GM12878 (cell line): Measurements from ENCODE around the gene SMPD1. TPM values are rescaled to one million over a fixed set of nuclear protein-coding genes. Genes with fewer than 3 reads are reported as not detected.

Experiments used
- ATAC-seq: fragments of 200-7000 bp; cut with Tn5 transposase; 3 replicates; pipeline ENCODE4 v1.9.1; 2020; ENCODE audit warnings: mild to moderate bottlenecking, moderate library complexity
- BruUV-seq: library from RNA; stranded (reverse); fragments of 400-500 nt; replicated peaks from 2 replicates; lab custom pipeline; 2021; lab: Mats Ljungman, UMichigan
- CTCF ChIA-PET: fragments of 300-600 bp; sonication (Branson Sonifier 250); formaldehyde crosslinking; extraction: SDS; loops from one replicate; lab custom pipeline; 2021; ENCODE audit warnings: inconsistent platforms; lab: Yijun Ruan, JAX
- POLR2A ChIA-PET: fragments of 350-600 bp; formaldehyde crosslinking; extraction: SDS; loops from one replicate; lab custom pipeline; 2021; ENCODE audit warnings: inconsistent platforms; lab: Charles Lee
- RAD21 ChIA-PET: fragments of 300-600 bp; sonication (Branson Sonifier 250); formaldehyde crosslinking; loops from one replicate; lab custom pipeline; 2023; ENCODE audit warnings: antibody characterized with exemption; ENCODE audit not compliant: unreplicated experiment; lab: Charles Lee
- SMC1A ChIA-PET: fragments of 300-600 bp; sonication (Branson Sonifier 250); formaldehyde crosslinking; loops from one replicate; lab custom pipeline; 2023; ENCODE audit not compliant: unreplicated experiment, uncharacterized antibody; lab: Charles Lee
- DNase-seq: peaks from one replicate; pipeline ENCODE4 v3.0.0-alpha.2; 2011; ENCODE audit warnings: low read depth, low spot score
- FAIRE-seq: peaks from 3 replicates; lab custom pipeline; 2011; peaks lifted over from hg19 to GRCh38; lab: Jason Lieb, UNC
- H2AFZ ChIP-seq: 2 replicates; pipeline ENCODE4 v1.6.0; 2011; ENCODE audit warnings: low read depth, low read length, control low read depth; ENCODE audit not compliant: control insufficient read depth
- H3K27ac ChIP-seq: 2 replicates; pipeline ENCODE4 v1.5.1; 2011; ENCODE audit warnings: control low read depth; ENCODE audit not compliant: control insufficient read depth, insufficient read depth
- H3K27me3 ChIP-seq, 2 experiments: replicated peaks in 1 of 2; 2 replicates each; pipeline versions ENCODE4 v1.6.0 to v1.6.1; 2011; ENCODE audit warnings: low read length in 1 of 2; ENCODE audit not compliant: control insufficient read depth in 2 of 2, insufficient read depth in 2 of 2
- H3K36me3 ChIP-seq, 2 experiments: 2 replicates each; pipeline ENCODE4 v1.5.1; 2011; ENCODE audit warnings: low read length in 1 of 2; ENCODE audit not compliant: control insufficient read depth in 2 of 2, insufficient read depth in 2 of 2
- H3K4me1 ChIP-seq: 2 replicates; pipeline ENCODE4 v1.6.1; 2011; ENCODE audit warnings: mild to moderate bottlenecking, low read length, moderate library complexity, mixed read lengths; ENCODE audit not compliant: control insufficient read depth, insufficient read depth
- H3K4me2 ChIP-seq: 2 replicates; pipeline ENCODE4 v1.6.0; 2011; ENCODE audit warnings: control low read depth; ENCODE audit not compliant: control insufficient read depth, insufficient read depth
- H3K4me3 ChIP-seq: fragments of 200-600 bp; sonication (generic); 2 replicates; pipeline ENCODE4 v1.5.1; 2016
- H3K79me2 ChIP-seq: 2 replicates; pipeline ENCODE4 v1.6.0; 2011; ENCODE audit warnings: low read length; ENCODE audit not compliant: control insufficient read depth, insufficient read depth
- H3K9ac ChIP-seq: 2 replicates; pipeline ENCODE4 v1.8.0; 2011; ENCODE audit warnings: low read length, control low read depth, mixed read lengths; ENCODE audit not compliant: control insufficient read depth, insufficient read depth
- H3K9me3 ChIP-seq: replicated peaks from 3 replicates; pipeline ENCODE4 v1.5.1; 2011; ENCODE audit warnings: mild to moderate bottlenecking, low read length; ENCODE audit not compliant: control insufficient read depth, insufficient read depth
- H4K20me1 ChIP-seq: 2 replicates; pipeline ENCODE4 v1.6.0; 2011; ENCODE audit not compliant: control insufficient read depth, insufficient read depth
- ASH2L ChIP-seq: fragments of 300-600, 200-600 bp; sonication (generic); IDR thresholded peaks from 2 replicates; pipeline ENCODE4 v1.6.1; 2017; ENCODE audit warnings: low read depth, mild to moderate bottlenecking, borderline replicate concordance
- HCFC1 ChIP-seq: fragments of 150-350 bp; IDR thresholded peaks from 2 replicates; pipeline ENCODE4 v1.6.1; 2014; ENCODE audit warnings: low read length
- JUND ChIP-seq: IDR thresholded peaks from 2 replicates; pipeline ENCODE4 v1.6.1; 2012; ENCODE audit warnings: low read depth, mild to moderate bottlenecking, low read length, improper control_type of control experiment, moderate library complexity
- MYC ChIP-seq: IDR thresholded peaks from 2 replicates; pipeline ENCODE4 v1.6.1; 2011; ENCODE audit warnings: mild to moderate bottlenecking, low read length, moderate library complexity, inconsistent platforms; ENCODE audit not compliant: insufficient read depth, insufficient replicate concordance, insufficient read length, severe bottlenecking
- WGBS: methylation state at CpG from one replicate; pipeline ENCODE4 v1.1.6; 2016; ENCODE audit warnings: low lambda C conversion rate; ENCODE audit not compliant: insufficient replicate concordance, insufficient coverage; ENCODE audit errors: missing lambda C conversion rate; 5-methylcytosine and 5-hydroxymethylcytosine counted together
- in situ Hi-C: fragments of 300-500 bp; cut with MboI; formaldehyde crosslinking; loops from 9 replicates; pipeline ENCODE4 v1.14.3; 2018; ENCODE audit warnings: mixed read lengths
- intact Hi-C: fragments of 100-400 bp; cut with micrococcal nuclease; formaldehyde crosslinking; loops from one replicate; pipeline ENCODE4 v1.14.2; 2022; ENCODE audit not compliant: unreplicated experiment
- polyA plus RNA-seq, 11 experiments: library from polyadenylated mRNA; depleted of rRNA in 4 of 11; unstranded in 6 of 11; stranded (reverse) in 5 of 11; fragments of >200 nt; fragmentation: Nextera tagmentation in 4 of 11; fragmentation: Illumina TruSeq in 1 of 11; extraction: Ambion mirVana in 4 of 11; extraction: Trizol in 1 of 11; gene quantifications; 1 replicate in 1 of 11; 2 replicates in 10 of 11; pipeline versions ENCODE4 v1.2.1 to v1.2.3, GENCODE V29; 2011 to 2016; ENCODE audit warnings: inconsistent platforms in 2 of 11, missing spikeins in 2 of 11, low read depth in 1 of 11
- total RNA-seq, 4 experiments: library from RNA; depleted of rRNA in 3 of 4; stranded (reverse); fragments of >200 nt in 3 of 4; fragmentation: Illumina TruSeq in 1 of 4; extraction: Trizol in 1 of 4; gene quantifications; 2 replicates each; pipeline versions ENCODE4 v1.2.1 to v1.2.3, GENCODE V29; 2013 to 2021

Gene SMPD1
- total and polyA plus RNA-seq, 10 of the 15 experiments (the other 5 are each of a cell fraction or from before 2014, with no cell fraction given): 1.4 to 13.7 (median 6.2) TPM

DNA sequence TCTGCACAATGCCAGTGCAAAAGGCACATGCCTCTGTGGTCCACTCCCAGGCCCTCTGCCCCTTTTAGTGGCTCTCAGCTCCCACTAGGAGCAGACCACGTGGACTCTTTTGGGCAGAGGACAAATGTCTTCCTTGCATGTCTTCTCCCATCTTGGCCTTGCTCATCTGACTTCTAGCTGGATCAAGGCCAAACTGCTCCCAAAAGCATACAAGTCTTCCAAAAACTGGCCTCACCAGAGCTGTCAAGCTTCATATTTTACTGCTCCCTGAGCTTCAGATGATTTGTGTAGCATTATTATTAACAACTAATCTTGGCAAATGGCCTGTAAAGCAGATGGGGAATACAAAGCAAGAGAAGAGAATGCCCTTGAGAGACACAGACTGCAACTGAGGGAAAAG lies 6.9 kb downstream of the SMPD1 start:
- CTCF ChIA-PET: no interaction called here

DNA sequence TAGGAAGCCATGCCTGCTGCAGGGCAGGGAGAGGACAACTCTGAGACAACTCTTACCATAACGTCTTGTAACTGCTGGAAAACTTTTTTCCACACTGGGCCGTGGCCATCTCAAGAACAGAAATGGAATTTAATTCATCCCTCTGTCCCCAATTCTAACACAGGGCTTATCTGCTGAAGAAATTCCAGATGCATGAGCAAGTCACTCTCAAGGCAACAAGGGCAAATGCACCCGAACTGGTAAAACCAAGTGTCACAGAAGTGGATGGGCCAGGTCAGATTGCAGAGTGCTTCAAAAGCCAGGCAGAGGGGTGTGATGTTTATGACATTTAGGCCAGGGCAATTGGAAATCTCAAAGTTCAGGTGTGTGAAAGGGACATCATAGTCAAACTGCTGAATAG lies 7.4 kb downstream of the SMPD1 start:
- no TSS peak for BruUV-seq
- intact Hi-C loops: no loop called here
- POLR2A ChIA-PET: no interaction called here

More for the DNA sequence above, 6.9 kb downstream of the SMPD1 start:
- ChIA-PET POLR2A (no interaction called here), SMC1A (no interaction called here), RAD21 (interaction anchor here (1.2 kb wide), 1 partner anchor 18 kb away, joined by 3 read pairs; no protein-coding TSS in a partner anchor)
- BruUV-seq: no TSS peak
- TF ChIP-seq HCFC1: no peak
- FAIRE-seq: no peak
- no peak for ATAC-seq
- Histone ChIP-seq H3K9me3 (no peaks in the 10 kb centered on the region), H4K20me1 (no peaks in the 10 kb centered on the region), H3K27me3 (no peaks in the 10 kb centered on the region), H2AFZ (no peak overlapping the region), H3K4me2 (no peak overlapping the region), H3K9ac (no peak overlapping the region), H3K79me2 (no peaks in the 10 kb centered on the region), H3K4me3 (no peak overlapping the region), H3K36me3 (no peaks in the 10 kb centered on the region), H3K27ac (no peak overlapping the region), H3K4me1 (peaks cover 8% of the 10 kb centered on the region)
- 7% methylated on average over 1 of the region's 1 CpG for WGBS
- intact Hi-C loops: no loop called here
- DNase-seq: no peak
- in situ Hi-C loops: no loop called here

More for the DNA sequence above, 7.4 kb downstream of the SMPD1 start:
- peaks cover 13% of the 10 kb centered on the region for H3K4me1 ChIP-seq
- no peaks in the 10 kb centered on the region for H3K79me2 ChIP-seq
- RAD21 ChIA-PET: interaction anchor here (1.2 kb wide), 1 partner anchor 18 kb away, joined by 3 read pairs; no protein-coding TSS in a partner anchor
- FAIRE-seq: no peak
- SMC1A ChIA-PET: interaction anchor here (1.6 to 1.7 kb wide), 2 partner anchors 18 to 21 kb away, joined by 5 to 8 read pairs; no protein-coding TSS in a partner anchor
- WGBS: 52% methylated on average over 3 of the region's 3 CpGs
- H2AFZ ChIP-seq: no peak overlapping the region
- H3K36me3 ChIP-seq: no peaks in the 10 kb centered on the region
- CTCF ChIA-PET: interaction anchor here (1.2 to 1.9 kb wide), 2 partner anchors 41 to 46 kb away, joined by 4 to 7 read pairs; no protein-coding TSS in a partner anchor
- TF ChIP-seq ASH2L (no peak), JUND (no peak), MYC (no peak)
- TF ChIP-seq, all 136 proteins: peak for 0
- ATAC-seq: no peak
- Histone ChIP-seq H3K4me3 (no peak overlapping the region), H3K4me2 (no peak overlapping the region), H3K9ac (no peak overlapping the region), H4K20me1 (no peaks in the 10 kb centered on the region), H3K9me3 (no peaks in the 10 kb centered on the region), H3K27me3 (no peaks in the 10 kb centered on the region), H3K27ac (no peak overlapping the region)
- in situ Hi-C loops: no loop called here
- no peak for DNase-seq
